GM12878 (cell line): Measurements from ENCODE around the gene POTEF.
A peak's percentile ranks its signal among the peaks of the same experiment; 100 is the strongest.
"Not testable (repeated sequence)": the region's sequence is repeated elsewhere in the genome, so short reads cannot be mapped to it uniquely, and the experiment has no call there.

ENCODE experiments used
- CEBPB ChIP-seq, 2 experiments: fragments of 150-350 bp in 1 of 2; IDR thresholded peaks; 2 replicates each; pipeline ENCODE4 v1.6.1; 2012 to 2014; ENCODE audit warnings: low read depth in 2 of 2, low read length in 2 of 2, borderline replicate concordance in 1 of 2, inconsistent platforms in 1 of 2
- CTCF ChIP-seq, 3 experiments: IDR thresholded peaks in 2 of 3; conservative IDR thresholded peaks in 1 of 3; 2 replicates each; pipeline ENCODE4 v1.5.1; 2011; ENCODE audit warnings: low read depth in 3 of 3, low read length in 3 of 3, mild to moderate bottlenecking in 3 of 3, control low read depth in 2 of 3, moderate library complexity in 2 of 3, inconsistent platforms in 1 of 3, mixed read lengths in 1 of 3; ENCODE audit not compliant: control insufficient read depth in 2 of 3, insufficient read depth in 1 of 3; ENCODE audit errors: extremely low read depth in 1 of 3
- NRF1 ChIP-seq: conservative IDR thresholded peaks from 2 replicates; pipeline ENCODE4 v1.6.1; 2011; ENCODE audit warnings: mild to moderate bottlenecking, low read depth, low read length, improper control_type of control experiment
- POLR2A ChIP-seq: IDR thresholded peaks from 2 replicates; pipeline ENCODE4 v1.6.1; 2011; ENCODE audit warnings: low read depth, mild to moderate bottlenecking, low read length
- POLR2AphosphoS5 ChIP-seq: IDR thresholded peaks from 2 replicates; pipeline ENCODE4 v1.6.1; 2011; ENCODE audit warnings: mild to moderate bottlenecking, low read length, inconsistent platforms
- RAD21 ChIP-seq: IDR thresholded peaks from 2 replicates; pipeline ENCODE4 v1.6.1; 2011; ENCODE audit warnings: mild to moderate bottlenecking, low read depth, low read length, moderate library complexity; ENCODE audit not compliant: insufficient read depth
- RCOR1 ChIP-seq: conservative IDR thresholded peaks from 2 replicates; pipeline ENCODE4 v1.6.1; 2012; ENCODE audit warnings: low read depth, low read length, improper control_type of control experiment
- SMC3 ChIP-seq: IDR thresholded peaks from 2 replicates; pipeline ENCODE4 v1.6.1; 2011; ENCODE audit warnings: low read length, improper control_type of control experiment, borderline replicate concordance
- TF ChIP-seq, protein P1 (sequence below): fragments of 450-650 bp; IDR thresholded peaks from 2 replicates; pipeline ENCODE4 v1.6.1; 2017; ENCODE audit warnings: mild to moderate bottlenecking
- TF ChIP-seq, protein P2 (sequence below): IDR thresholded peaks from 2 replicates; pipeline ENCODE4 v1.6.1; 2012; ENCODE audit warnings: low read depth, low read length, improper control_type of control experiment
- TF ChIP-seq, protein P3 (sequence below): fragments of 450-650 bp; IDR thresholded peaks from 2 replicates; pipeline ENCODE4 v1.6.1; 2017; ENCODE audit warnings: mild to moderate bottlenecking, moderate library complexity

- TF ChIP-seq, protein P1, sequence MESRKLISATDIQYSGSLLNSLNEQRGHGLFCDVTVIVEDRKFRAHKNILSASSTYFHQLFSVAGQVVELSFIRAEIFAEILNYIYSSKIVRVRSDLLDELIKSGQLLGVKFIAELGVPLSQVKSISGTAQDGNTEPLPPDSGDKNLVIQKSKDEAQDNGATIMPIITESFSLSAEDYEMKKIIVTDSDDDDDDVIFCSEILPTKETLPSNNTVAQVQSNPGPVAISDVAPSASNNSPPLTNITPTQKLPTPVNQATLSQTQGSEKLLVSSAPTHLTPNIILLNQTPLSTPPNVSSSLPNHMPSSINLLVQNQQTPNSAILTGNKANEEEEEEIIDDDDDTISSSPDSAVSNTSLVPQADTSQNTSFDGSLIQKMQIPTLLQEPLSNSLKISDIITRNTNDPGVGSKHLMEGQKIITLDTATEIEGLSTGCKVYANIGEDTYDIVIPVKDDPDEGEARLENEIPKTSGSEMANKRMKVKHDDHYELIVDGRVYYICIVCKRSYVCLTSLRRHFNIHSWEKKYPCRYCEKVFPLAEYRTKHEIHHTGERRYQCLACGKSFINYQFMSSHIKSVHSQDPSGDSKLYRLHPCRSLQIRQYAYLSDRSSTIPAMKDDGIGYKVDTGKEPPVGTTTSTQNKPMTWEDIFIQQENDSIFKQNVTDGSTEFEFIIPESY: not testable (repeated sequence)
- not testable (repeated sequence) for TF ChIP-seq POLR2A; CEBPB (IDR thresholded peaks at IDR 0.05; ENCODE audit: borderline replicate concordance in 1 of 2, low read depth in 2 of 2, low read length in 2 of 2); NRF1; RCOR1; POLR2AphosphoS5; SMC3
- TF ChIP-seq, protein P2, sequence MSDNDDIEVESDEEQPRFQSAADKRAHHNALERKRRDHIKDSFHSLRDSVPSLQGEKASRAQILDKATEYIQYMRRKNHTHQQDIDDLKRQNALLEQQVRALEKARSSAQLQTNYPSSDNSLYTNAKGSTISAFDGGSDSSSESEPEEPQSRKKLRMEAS: not testable (repeated sequence)
- TF ChIP-seq, protein P3, sequence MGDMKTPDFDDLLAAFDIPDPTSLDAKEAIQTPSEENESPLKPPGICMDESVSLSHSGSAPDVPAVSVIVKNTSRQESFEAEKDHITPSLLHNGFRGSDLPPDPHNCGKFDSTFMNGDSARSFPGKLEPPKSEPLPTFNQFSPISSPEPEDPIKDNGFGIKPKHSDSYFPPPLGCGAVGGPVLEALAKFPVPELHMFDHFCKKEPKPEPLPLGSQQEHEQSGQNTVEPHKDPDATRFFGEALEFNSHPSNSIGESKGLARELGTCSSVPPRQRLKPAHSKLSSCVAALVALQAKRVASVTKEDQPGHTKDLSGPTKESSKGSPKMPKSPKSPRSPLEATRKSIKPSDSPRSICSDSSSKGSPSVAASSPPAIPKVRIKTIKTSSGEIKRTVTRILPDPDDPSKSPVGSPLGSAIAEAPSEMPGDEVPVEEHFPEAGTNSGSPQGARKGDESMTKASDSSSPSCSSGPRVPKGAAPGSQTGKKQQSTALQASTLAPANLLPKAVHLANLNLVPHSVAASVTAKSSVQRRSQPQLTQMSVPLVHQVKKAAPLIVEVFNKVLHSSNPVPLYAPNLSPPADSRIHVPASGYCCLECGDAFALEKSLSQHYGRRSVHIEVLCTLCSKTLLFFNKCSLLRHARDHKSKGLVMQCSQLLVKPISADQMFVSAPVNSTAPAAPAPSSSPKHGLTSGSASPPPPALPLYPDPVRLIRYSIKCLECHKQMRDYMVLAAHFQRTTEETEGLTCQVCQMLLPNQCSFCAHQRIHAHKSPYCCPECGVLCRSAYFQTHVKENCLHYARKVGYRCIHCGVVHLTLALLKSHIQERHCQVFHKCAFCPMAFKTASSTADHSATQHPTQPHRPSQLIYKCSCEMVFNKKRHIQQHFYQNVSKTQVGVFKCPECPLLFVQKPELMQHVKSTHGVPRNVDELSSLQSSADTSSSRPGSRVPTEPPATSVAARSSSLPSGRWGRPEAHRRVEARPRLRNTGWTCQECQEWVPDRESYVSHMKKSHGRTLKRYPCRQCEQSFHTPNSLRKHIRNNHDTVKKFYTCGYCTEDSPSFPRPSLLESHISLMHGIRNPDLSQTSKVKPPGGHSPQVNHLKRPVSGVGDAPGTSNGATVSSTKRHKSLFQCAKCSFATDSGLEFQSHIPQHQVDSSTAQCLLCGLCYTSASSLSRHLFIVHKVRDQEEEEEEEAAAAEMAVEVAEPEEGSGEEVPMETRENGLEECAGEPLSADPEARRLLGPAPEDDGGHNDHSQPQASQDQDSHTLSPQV: not testable (repeated sequence)
- 0 out of 6 replicates have a peak, but pooled peaks have one; percentile 1 to 18 (median 9) for TF ChIP-seq CTCF (IDR thresholded peaks at IDR 0.05 in 2 of 3, conservative IDR thresholded peaks at IDR 0.05 in 1 of 3; ENCODE audit: control insufficient read depth in 2 of 3, extremely low read depth in 1 of 3, insufficient read depth in 1 of 3, low read depth in 3 of 3, low read length in 3 of 3)
- peak; percentile 40; the same call in 1 of the 2 replicates for TF ChIP-seq RAD21
Measured at GRCh38 chr2:130157825-130158514, 28.9 kb upstream of the POTEF start.
